Endothelial cell of umbilical vein (primary cell): ENCODE measurements around the gene FHDC1. TPM values are rescaled to one million over a fixed set of nuclear protein-coding genes. Genes with fewer than 3 reads are reported as not detected.

ENCODE experiments used
- BruUV-seq: library from RNA; stranded (reverse); fragments of 400-500 nt; replicated peaks from 2 replicates; lab custom pipeline; 2021; lab: Mats Ljungman, UMichigan
- CTCF ChIA-PET: fragments of 300-600, 350-600 bp; sonication (Branson Sonifier 250); formaldehyde crosslinking; loops from one replicate; lab custom pipeline; 2021; ENCODE audit warnings: antibody characterized with exemption, inconsistent platforms; lab: Charles Lee
- POLR2A ChIA-PET: fragments of 300-600, 350-600 bp; sonication (Branson Sonifier 250); formaldehyde crosslinking; loops from one replicate; lab custom pipeline; 2021; ENCODE audit warnings: antibody characterized with exemption, inconsistent platforms; lab: Charles Lee
- DNase-seq: peaks from one replicate; pipeline ENCODE4 v3.0.0-alpha.2; 2011; ENCODE audit warnings: low read depth, low spot score
- FAIRE-seq: peaks from 2 replicates; lab custom pipeline; 2011; peaks lifted over from hg19 to GRCh38; lab: Jason Lieb, UNC
- H2AFZ ChIP-seq: 2 replicates; pipeline ENCODE4 v1.6.0; 2012; ENCODE audit warnings: low read depth, low read length, control low read depth, inconsistent platforms
- H3K27ac ChIP-seq: 2 replicates; pipeline ENCODE4 v1.5.1; 2011; ENCODE audit warnings: low read depth, mild to moderate bottlenecking, control low read depth, low read length, moderate library complexity; ENCODE audit not compliant: insufficient read depth
- H3K27me3 ChIP-seq, 2 experiments: 2 replicates each; pipeline versions ENCODE4 v1.6.0 to v1.6.1; 2011; ENCODE audit warnings: low read length in 2 of 2, mixed read lengths in 1 of 2; ENCODE audit not compliant: control insufficient read depth in 2 of 2, insufficient read depth in 2 of 2
- H3K36me3 ChIP-seq, 2 experiments: 2 replicates in 1 of 2; 3 replicates in 1 of 2; pipeline ENCODE4 v1.5.1; 2011; ENCODE audit warnings: low read length in 2 of 2, mild to moderate bottlenecking in 1 of 2, moderate library complexity in 1 of 2; ENCODE audit not compliant: control insufficient read depth in 2 of 2, insufficient read depth in 2 of 2; ENCODE audit errors: extremely low read depth in 1 of 2
- H3K4me1 ChIP-seq: 3 replicates; pipeline ENCODE4 v1.5.1; 2011; ENCODE audit warnings: mild to moderate bottlenecking, low read length; ENCODE audit not compliant: control insufficient read depth, insufficient read depth; ENCODE audit errors: extremely low read depth
- H3K4me2 ChIP-seq: 2 replicates; pipeline ENCODE4 v1.6.1; 2011; ENCODE audit warnings: low read length, control low read depth, mixed read lengths; ENCODE audit not compliant: insufficient read depth
- H3K4me3 ChIP-seq, 3 experiments: fragments of 200-600 bp in 1 of 3; sonication (generic), shearing (Covaris generic) in 1 of 3; replicated peaks in 1 of 3; 2 replicates each; pipeline ENCODE4 v1.5.1; 2011 to 2016; ENCODE audit warnings: control low read depth in 3 of 3, low read length in 3 of 3, mild to moderate bottlenecking in 2 of 3, inconsistent platforms in 1 of 3, low read depth in 1 of 3, moderate library complexity in 1 of 3; ENCODE audit not compliant: insufficient read depth in 1 of 3
- H3K79me2 ChIP-seq: 2 replicates; pipeline ENCODE4 v1.6.0; 2012; ENCODE audit warnings: low read length, inconsistent platforms; ENCODE audit not compliant: control insufficient read depth, insufficient read depth
- H3K9ac ChIP-seq: replicated peaks from 2 replicates; pipeline ENCODE3; 2011; ENCODE audit warnings: low read length, control low read depth; ENCODE audit not compliant: insufficient read depth; ENCODE audit errors: extremely low read depth
- H3K9me1 ChIP-seq: replicated peaks from 3 replicates; pipeline ENCODE4 v1.6.0; 2011; ENCODE audit warnings: mild to moderate bottlenecking, low read length; ENCODE audit not compliant: control insufficient read depth, insufficient read depth; ENCODE audit errors: extremely low read depth
- H3K9me3 ChIP-seq: replicated peaks from 2 replicates; pipeline ENCODE4 v1.5.1; 2012; ENCODE audit warnings: low read length, inconsistent platforms; ENCODE audit not compliant: control insufficient read depth, insufficient read depth
- H4K20me1 ChIP-seq: replicated peaks from 2 replicates; pipeline ENCODE3; 2011; ENCODE audit warnings: mild to moderate bottlenecking, low read length; ENCODE audit not compliant: control insufficient read depth, insufficient read depth; ENCODE audit errors: extremely low read depth
- EZH2 ChIP-seq: IDR thresholded peaks from 2 replicates; pipeline ENCODE4 v1.6.1; 2012; ENCODE audit warnings: borderline replicate concordance, low read depth, mild to moderate bottlenecking, moderate library complexity, low read length, inconsistent platforms; ENCODE audit not compliant: severe bottlenecking
- FOS ChIP-seq: IDR thresholded peaks from 2 replicates; pipeline ENCODE4 v1.6.1; 2011; ENCODE audit warnings: mild to moderate bottlenecking, low read length, moderate library complexity, borderline replicate concordance; ENCODE audit not compliant: insufficient read depth
- GATA2 ChIP-seq: IDR thresholded peaks from 2 replicates; pipeline ENCODE4 v1.7.0; 2011; ENCODE audit warnings: low read depth, mild to moderate bottlenecking, moderate library complexity, mixed read lengths, low read length; ENCODE audit not compliant: insufficient read length, insufficient read depth
- JUN ChIP-seq: IDR thresholded peaks from 2 replicates; pipeline ENCODE4 v1.6.1; 2011; ENCODE audit warnings: borderline replicate concordance, low read depth; ENCODE audit not compliant: insufficient read length, insufficient read depth
- MYC ChIP-seq: IDR thresholded peaks from one replicate; pipeline ENCODE4 v1.6.1; 2011; ENCODE audit warnings: mild to moderate bottlenecking, low read depth, low read length
- POLR2A ChIP-seq: IDR thresholded peaks from 2 replicates; pipeline ENCODE4 v1.6.1; 2012; ENCODE audit warnings: low read depth, mild to moderate bottlenecking, control low read depth, low read length
- POLR2AphosphoS5 ChIP-seq: IDR thresholded peaks from 2 replicates; pipeline ENCODE4 v1.6.1; 2012; ENCODE audit warnings: low read depth, mild to moderate bottlenecking, control low read depth, low read length, moderate library complexity; ENCODE audit not compliant: insufficient read depth
- dilution Hi-C: fragments of 300-500 bp; cut with MboI; formaldehyde crosslinking; loops from one replicate; pipeline ENCODE4 v1.15.0; 2019; ENCODE audit warnings: low sequenced_read_pairs; ENCODE audit not compliant: extremely low pct_ligation_motif_present
- intact Hi-C: fragments of 100-400 bp; cut with micrococcal nuclease; formaldehyde crosslinking; loops from one replicate; pipeline ENCODE4 v1.10.0; 2022
- polyA plus RNA-seq, 4 experiments: library from polyadenylated mRNA; depleted of rRNA in 3 of 4; stranded (reverse) in 3 of 4; unstranded in 1 of 4; fragments of >200 nt; gene quantifications; 2 replicates each; pipeline versions ENCODE4 v1.2.1 to v1.2.3, GENCODE V29; 2011 to 2012; ENCODE audit warnings: missing spikeins in 1 of 4
- total RNA-seq: library from RNA; stranded (reverse); gene quantifications from 2 replicates; pipeline ENCODE4 v1.2.3, GENCODE V29; 2021
- TF ChIP-seq, protein P1 (sequence below), 2 donors: IDR thresholded peaks; 1 replicate in 1 of 2; 2 replicates in 1 of 2; pipeline ENCODE4 v1.5.1; 2011; ENCODE audit warnings: low read length in 2 of 2, mild to moderate bottlenecking in 2 of 2, moderate library complexity in 2 of 2, control low read depth in 1 of 2, inconsistent platforms in 1 of 2, low read depth in 1 of 2; ENCODE audit not compliant: insufficient read depth in 1 of 2; ENCODE audit errors: extremely low read depth in 1 of 2
- TF ChIP-seq, protein P2 (sequence below): IDR thresholded peaks from 2 replicates; pipeline ENCODE4 v1.6.1; 2011; ENCODE audit not compliant: insufficient read depth, insufficient read length

FHDC1 gene
- total and polyA plus RNA-seq, 2 donors (not counting 3 experiments of a cell fraction or from before 2014, with no cell fraction given): 0.03 to 0.18 TPM

DNA sequence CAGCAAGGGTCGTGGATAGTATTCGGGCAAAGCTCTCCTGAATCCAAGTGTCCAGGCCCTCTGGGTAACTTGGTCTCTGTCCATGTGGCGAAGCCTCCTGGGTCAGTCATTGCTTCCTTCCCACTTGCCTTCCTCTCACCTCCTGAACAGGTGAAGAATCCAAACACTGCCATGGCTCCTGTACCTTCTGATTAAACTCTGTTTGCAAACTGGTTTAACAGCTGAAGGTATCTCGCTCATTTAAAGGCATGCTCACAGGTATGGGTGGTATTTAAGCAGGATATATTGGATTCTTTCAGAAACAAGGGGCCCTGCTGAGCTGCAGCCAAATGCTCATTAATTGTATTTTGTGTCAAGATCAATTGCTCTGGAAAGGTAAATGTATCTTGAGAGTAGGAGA, 28.2 kb downstream of the FHDC1 start:
- intact Hi-C loops (loop anchor here (5.0 kb wide), 1 partner anchor 187 kb away; the partner anchor contains the start of genes ARFIP1 and TIGD4), dilution Hi-C loops (no loop called here)
- no peaks in the 10 kb centered on the region for H3K9me1 ChIP-seq
- peaks cover 16% of the 10 kb centered on the region for H3K4me1 ChIP-seq
- H3K4me3 ChIP-seq: no peak overlapping the region
- H3K36me3 ChIP-seq: no peaks in the 10 kb centered on the region
- H3K79me2 ChIP-seq: no peaks in the 10 kb centered on the region
- no peak overlapping the region for H2AFZ ChIP-seq
- ChIA-PET POLR2A (no interaction called here), CTCF (interaction anchor here (0.8 to 1.0 kb wide), 2 partner anchors 9 to 27 kb away, joined by 3 to 4 read pairs; no protein-coding TSS in a partner anchor)
- DNase-seq (no peak), FAIRE-seq (no peak)
- no peaks in the 10 kb centered on the region for H3K9me3 ChIP-seq
- H3K4me2 ChIP-seq: no peak overlapping the region
- BruUV-seq: no TSS peak
- no peak for TF ChIP-seq JUN
- TF ChIP-seq GATA2: no peak
- TF ChIP-seq EZH2: no peak
- TF ChIP-seq, protein P1, sequence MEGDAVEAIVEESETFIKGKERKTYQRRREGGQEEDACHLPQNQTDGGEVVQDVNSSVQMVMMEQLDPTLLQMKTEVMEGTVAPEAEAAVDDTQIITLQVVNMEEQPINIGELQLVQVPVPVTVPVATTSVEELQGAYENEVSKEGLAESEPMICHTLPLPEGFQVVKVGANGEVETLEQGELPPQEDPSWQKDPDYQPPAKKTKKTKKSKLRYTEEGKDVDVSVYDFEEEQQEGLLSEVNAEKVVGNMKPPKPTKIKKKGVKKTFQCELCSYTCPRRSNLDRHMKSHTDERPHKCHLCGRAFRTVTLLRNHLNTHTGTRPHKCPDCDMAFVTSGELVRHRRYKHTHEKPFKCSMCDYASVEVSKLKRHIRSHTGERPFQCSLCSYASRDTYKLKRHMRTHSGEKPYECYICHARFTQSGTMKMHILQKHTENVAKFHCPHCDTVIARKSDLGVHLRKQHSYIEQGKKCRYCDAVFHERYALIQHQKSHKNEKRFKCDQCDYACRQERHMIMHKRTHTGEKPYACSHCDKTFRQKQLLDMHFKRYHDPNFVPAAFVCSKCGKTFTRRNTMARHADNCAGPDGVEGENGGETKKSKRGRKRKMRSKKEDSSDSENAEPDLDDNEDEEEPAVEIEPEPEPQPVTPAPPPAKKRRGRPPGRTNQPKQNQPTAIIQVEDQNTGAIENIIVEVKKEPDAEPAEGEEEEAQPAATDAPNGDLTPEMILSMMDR (IDR thresholded peaks at IDR 0.05; ENCODE audit: extremely low read depth in 1 of 2, insufficient read depth in 1 of 2, low read depth in 1 of 2, low read length in 2 of 2): no peak
- TF ChIP-seq, protein P2, sequence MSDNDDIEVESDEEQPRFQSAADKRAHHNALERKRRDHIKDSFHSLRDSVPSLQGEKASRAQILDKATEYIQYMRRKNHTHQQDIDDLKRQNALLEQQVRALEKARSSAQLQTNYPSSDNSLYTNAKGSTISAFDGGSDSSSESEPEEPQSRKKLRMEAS: no peak
- no peak for TF ChIP-seq POLR2A
- no peak for TF ChIP-seq POLR2AphosphoS5
- TF ChIP-seq FOS: no peak
- no peak for TF ChIP-seq MYC
- H3K27me3 ChIP-seq: no peaks in the 10 kb centered on the region
- H3K9ac ChIP-seq: no peak overlapping the region
- H3K27ac ChIP-seq: no peak overlapping the region
- no peaks in the 10 kb centered on the region for H4K20me1 ChIP-seq
